Activated T-cell treated with anti-CD3 and anti-CD28 coated beads for 24 hours (primary cell): ENCODE data around the gene SLC39A2.
"Not testable (repeated sequence)": the region's sequence is repeated elsewhere in the genome, so short reads cannot be mapped to it uniquely, and the experiment has no call there.

ENCODE experiments used
- DNase-seq: peaks from one replicate; pipeline ENCODE4 v3.0.0-alpha.2; 2020; ENCODE audit warnings: low read depth

Gene SLC39A2

DNA sequence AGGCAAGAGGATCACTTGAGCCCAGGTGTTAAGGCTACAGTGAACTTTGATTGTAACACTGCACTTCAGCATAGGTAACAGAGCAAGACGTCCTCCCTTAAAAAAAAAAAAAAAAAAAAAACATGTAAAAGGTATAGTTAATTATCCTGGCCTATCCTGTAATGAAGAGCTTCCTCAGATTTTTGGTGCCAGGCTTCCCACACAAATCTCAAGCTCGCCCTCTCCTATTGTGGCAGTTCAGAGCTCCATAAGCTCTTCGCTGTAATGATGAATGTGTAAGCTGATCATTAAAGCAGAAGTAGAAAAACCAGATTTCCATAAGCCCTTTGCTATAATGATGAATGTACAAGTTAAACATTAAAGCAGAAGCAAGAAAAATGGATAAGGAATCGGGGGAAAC, 2.0 kb upstream of the SLC39A2 start:
- DNase-seq, result no peak

DNA sequence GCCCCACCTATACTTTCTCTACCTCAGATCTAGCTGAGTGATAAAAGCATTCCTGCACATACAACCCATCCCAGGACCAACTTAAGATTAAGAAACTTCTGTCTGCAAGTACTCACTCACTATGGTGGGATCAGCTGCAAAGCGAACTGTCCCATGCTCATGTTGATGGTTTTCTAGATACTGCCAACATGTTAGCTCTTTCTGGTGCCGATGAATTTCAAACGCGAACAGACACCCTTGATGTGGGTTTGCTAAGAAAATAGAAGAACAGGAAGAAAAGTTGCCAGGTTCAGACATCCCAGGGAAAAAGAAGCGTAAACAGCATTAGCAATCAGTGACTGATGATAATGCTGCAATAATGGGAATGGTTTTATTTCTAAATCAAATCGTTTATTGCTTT, 1.5 kb upstream of the SLC39A2 start:
- DNase-seq, result no peak

DNA sequence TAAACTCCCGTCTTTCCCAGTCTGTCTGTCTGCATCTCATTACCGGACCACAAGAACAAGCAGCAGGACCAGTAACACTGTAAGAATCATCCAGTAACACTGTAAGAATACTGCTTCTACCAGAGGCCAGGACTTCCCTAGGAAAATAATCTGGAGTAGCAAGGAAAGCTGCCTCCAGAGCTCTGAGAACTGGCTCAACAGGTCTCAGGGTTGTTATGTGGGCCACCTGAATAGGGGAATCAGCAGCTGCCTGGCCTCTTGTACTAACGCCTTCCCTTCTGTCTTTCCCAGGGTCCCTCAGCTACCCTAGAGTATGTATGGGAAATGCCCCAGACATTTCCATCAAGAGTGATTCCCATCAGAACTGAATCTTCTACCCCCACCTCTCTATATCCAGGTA, 954 bp upstream of the SLC39A2 start:
- DNase-seq, result no peak

DNA sequence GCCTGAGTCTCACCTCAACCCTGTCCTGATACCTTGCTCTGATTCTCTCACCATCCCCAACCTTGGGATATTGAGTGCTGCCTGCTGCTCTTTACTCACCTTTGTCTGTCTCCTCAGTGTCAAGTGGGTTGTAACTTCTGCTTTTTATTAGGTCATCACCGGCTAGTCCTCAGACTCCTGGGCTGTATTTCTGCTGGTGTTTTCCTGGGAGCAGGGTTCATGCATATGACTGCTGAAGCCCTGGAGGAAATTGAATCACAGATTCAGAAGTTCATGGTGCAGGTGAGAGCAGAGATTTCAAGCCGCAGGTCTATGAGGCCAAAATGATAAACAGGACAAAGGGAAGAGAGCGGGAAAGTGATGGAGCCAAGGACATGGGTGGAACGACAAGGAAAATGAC, 498 bp downstream of the SLC39A2 start:
- DNase-seq, result no peak

GRCh38 chr14:21001218-21001617, 2.1 kb downstream of the SLC39A2 start:
- DNase-seq, result no peak

- no peak for DNase-seq
These were observed 4.8 kb downstream of the SLC39A2 start for GRCh38 chr14:21003788-21004346.

GRCh38 chr14:21009721-21010120, 10.6 kb downstream of the SLC39A2 start:
- DNase-seq, result not testable (repeated sequence)

- no peak for DNase-seq
These were observed 12.0 kb downstream of the SLC39A2 start for GRCh38 chr14:21011136-21011535.

GRCh38 chr14:21014761-21015190, 15.7 kb downstream of the SLC39A2 start:
- DNase-seq, result peak; percentile 73

- DNase-seq, result no peak
These were observed 16.2 kb downstream of the SLC39A2 start for GRCh38 chr14:21015312-21015711.

DNA sequence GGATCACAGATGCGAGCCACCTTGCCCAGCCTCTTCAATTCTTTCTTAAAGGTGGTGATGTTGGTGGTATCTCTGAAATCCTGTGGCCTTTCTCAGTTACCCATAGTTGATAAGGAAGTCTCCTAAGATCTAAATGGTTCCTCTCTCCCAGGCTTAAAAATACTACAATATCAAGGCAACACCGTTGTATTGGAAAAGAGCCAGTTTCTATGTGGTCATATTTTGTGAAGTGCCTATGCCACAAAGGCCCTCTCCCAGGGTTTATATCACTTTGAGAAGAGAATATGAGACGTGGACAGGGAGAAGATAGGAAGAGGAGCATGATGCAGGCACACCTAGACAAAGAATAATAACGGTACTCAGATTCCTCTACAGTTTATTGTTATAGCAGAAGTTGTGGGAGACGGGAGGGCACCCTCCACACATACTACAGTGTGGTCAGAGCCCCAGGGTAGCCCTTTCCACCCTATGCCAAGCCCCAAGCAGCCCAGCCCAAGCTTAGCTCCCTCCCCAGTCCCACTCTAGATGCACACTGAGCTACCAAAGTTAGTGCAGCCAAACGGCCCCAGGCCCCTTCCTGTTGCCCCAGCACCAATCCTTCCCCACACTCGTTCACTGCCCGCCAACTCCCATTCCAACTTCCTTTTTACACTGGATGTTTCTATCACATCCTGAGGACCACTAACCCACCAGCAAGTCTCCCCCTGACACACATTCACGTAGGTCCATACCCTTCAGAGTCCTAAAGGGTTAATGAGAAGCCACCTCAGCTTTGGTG, 17.5 kb downstream of the SLC39A2 start:
- no peak for DNase-seq

GRCh38 chr14:21017528-21018245, 18.6 kb downstream of the SLC39A2 start:
- no peak for DNase-seq

GRCh38 chr14:21018286-21018685, 19.2 kb downstream of the SLC39A2 start:
- DNase-seq, result no peak

- DNase-seq, result no peak
These were observed 19.7 kb downstream of the SLC39A2 start for GRCh38 chr14:21018781-21019180.

GRCh38 chr14:21019366-21019765, 20.3 kb downstream of the SLC39A2 start:
- no peak for DNase-seq

DNA sequence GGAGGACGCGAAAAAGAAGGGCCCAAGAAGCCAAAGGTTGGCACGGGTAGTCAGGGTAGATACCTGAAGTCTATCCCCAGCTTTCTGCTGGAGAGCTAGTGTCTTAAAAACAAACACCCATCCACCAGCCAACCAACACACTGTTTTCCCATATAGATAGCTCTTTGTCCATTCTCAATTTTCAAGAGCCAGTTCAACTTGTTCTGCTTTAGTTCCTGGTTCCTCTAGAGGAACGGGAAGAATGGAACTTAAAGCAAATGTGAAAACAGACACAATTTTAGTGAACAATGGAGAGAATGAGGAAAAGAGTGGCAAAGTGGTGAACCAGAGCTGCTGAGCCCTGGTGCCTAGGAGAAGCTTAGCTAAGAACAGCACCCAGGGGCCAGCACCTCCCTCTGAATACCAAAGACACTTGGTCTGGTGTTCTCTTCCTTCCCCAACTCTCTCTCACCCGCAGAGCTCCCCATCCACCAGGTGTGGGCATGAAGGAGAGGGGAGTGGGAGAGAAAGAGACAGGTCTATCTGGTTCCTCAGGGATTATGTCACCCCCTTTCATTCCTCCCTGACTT, 22.0 kb downstream of the SLC39A2 start:
- no peak for DNase-seq

- no peak for DNase-seq
These were observed 23.6 kb downstream of the SLC39A2 start for GRCh38 chr14:21022686-21023085.

DNA sequence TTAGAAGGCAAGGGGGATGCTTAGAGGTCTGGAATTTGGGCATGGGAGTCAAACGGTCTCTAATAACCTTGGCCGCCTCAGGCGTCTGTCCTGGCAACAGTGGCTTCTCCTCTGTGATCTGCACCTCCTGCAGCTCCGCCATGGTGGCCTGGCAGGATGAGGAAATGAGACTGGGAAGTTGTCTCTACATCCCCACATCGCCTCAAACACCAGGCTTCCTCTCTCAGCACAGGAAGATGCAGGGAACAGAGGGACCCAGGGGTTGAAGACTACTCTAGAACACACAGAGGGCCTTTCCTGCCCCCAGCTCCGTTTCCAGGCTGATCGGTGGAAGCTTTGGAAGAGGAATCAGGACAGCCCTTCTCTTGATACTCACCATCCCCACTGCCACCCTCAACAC, 24.1 kb downstream of the SLC39A2 start:
- no peak for DNase-seq

- no peak for DNase-seq
These were observed 24.9 kb downstream of the SLC39A2 start for GRCh38 chr14:21023817-21024584.

GRCh38 chr14:21024585-21025370, 25.7 kb downstream of the SLC39A2 start, which contains the start of gene NDRG2:
Gene NDRG2 (minus strand): TSS chr14:21025061. CDS start chr14:21023315, 1,746 bp downstream.
- DNase-seq, result peak; percentile 51
